GM21529 (cell line): ENCODE results near the gene PPP6R2.
"Not testable (repeated sequence)": the region's sequence is repeated elsewhere in the genome, so short reads cannot be mapped to it uniquely, and the experiment has no call there.

Experiments used
- ATAC-seq: cut with Tn5 transposase; IDR thresholded peaks from one replicate; pipeline ENCODE4 v1.9.1; 2021; ENCODE audit not compliant: unreplicated experiment

Gene PPP6R2

DNA sequence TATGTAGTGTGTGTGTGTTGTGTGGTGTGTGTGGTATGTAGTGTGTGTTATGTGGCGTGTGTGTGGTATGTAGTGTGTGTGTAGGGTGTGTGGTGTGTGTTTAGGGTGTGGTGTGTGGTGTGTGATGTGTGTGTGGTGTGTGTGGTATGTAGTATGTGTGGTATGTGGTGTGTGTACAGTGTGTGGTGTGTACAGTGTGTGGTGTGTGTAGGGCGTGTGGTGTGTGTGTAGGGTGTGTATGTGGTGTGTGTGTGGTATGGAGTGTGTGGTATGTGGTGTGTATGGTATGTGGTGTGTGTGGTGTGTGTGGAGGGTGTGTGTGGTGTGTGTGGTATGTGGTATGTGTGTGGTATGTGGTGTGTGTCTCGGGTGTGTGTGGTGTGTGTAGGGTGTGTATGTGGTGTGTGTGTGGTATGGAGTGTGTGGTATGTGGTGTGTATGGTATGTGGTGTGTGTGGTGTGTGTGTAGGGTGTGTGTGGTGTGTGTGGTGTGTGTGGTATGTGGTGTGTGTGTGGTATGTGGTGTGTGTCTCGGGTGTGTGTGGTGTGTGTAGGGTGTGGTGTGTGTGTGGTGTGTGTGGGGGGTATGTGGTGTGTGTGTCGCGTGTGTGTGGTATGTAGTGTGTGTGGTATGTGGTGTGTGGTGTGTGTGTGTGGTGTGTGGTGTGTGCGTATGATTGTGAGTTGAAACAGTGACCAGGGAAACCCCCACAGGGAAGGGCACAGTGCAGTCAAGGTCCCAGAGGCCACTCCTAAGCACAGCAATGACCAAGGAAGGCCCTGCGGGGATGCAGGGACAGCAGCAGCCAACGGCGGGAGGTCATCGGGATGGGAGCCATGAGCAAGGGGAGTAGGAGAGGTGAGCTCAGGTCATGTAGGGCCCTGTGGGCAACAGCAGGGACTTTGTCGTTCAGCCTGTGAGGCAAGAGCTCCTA, 2.9 kb upstream of the PPP6R2 start:
- ATAC-seq: no peak

DNA sequence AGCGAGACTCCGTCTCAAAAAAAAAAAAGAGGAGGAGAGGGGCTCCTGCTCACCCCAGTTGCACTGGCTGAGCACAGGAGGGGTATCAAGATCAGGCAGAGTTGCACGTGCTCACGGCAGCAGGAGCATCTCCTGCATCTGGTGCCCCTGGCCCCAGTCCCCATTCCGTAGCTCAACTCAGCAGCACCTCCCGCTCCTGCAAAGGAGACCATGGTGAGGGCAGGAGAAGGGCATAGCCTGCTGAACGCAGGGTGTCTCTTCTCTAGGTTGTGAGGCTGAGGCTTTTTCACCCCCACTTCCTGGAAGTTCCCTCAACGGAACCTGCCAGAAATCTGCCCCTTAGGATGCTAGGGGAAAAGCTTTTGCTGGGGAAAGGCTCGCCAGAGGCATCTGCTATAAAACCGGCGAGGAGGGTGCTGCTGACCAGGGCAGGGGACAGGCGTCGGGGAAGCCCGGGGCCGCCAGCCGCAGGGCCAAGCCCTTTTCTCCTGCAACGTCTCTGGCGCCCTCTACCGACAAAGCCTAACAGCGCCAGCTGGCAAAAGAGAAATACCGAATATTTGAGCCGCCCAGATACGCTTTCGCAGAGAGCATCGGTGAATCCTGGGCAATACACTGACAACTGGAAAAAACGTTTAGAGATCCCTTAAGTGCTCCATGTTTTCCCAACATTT, 1.0 kb upstream of the PPP6R2 start:
- peak; percentile 64 for ATAC-seq

DNA sequence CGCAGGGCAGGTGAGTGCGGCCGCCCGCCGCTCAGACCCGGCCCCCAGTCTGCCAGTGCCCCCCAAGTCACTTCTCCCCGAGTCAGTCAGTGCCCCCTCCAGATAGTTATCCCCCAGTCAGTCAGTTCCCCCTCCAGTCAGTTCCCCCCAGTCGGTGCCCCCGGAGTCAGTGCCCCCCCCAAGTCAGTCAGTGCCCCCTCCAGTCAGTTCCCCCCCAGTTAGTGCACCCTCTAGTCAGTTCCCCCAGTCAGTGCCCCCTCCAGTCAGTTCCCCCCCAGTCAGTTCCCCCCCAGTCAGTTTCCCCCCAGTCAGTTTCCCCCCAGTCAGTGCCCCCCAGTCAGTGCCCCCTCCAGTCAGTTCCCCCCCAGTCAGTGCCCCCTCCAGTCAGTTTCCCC, 411 bp downstream of the PPP6R2 start:
- ATAC-seq: no peak

DNA sequence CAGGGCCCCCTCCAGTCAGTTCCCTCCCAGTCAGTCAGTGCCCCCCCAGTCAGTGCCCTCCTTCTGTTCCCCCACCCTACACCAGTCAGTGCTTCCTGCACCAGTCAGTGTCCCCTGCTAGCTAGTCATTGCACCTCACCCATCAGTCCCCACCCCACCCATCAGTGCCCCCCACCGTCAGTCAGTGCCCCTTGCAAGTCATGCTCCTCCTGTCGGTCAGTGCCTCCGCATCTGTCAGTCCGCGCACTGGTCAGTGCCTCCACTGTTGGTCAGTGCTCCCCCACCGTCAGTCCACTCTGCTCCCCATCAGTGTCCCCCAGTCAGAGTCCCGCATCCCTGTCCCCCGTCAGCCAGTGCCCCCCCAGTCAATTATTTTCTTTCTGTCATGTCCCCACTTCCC, 3.3 kb downstream of the PPP6R2 start:
- no peak for ATAC-seq

DNA sequence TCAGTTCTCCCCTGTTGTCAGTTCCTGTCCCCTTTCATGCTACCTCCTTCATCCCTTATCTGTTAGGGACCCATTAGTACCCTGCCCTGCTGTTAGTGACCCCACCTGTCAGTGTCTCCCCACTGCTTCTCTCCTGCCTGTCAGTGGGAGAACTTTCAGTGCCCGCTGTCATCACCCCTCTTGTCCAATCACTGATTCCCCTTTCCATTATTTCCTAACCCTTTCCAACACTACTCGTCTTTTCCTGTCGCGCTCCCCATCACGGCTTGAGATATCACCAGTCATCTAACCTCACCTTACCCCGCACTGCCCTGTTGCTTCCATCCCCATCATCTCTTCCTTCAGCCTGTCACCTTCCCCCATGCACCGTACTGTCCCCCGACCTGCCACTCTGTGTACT, 4.0 kb downstream of the PPP6R2 start:
- no peak for ATAC-seq

DNA sequence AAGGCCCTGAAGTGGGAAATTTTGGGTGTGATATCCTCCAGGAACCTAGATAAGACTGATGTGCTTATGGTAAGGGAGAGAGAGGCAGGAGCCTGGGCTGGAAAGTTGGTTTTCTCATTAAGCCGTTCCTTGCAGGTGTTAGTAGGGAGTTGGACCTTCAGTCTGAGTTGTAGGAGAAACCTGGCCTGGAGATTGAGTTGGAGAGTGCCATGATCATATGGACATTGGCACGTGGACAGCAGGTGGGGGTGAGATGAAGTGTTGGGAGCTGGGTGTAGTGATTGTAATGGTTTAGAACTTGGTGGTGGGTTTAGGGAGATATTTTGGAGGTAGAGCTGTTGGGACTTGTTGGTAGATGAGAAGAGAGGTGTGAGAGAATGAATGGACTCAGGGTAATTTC, 4.9 kb downstream of the PPP6R2 start:
- ATAC-seq: no peak

DNA sequence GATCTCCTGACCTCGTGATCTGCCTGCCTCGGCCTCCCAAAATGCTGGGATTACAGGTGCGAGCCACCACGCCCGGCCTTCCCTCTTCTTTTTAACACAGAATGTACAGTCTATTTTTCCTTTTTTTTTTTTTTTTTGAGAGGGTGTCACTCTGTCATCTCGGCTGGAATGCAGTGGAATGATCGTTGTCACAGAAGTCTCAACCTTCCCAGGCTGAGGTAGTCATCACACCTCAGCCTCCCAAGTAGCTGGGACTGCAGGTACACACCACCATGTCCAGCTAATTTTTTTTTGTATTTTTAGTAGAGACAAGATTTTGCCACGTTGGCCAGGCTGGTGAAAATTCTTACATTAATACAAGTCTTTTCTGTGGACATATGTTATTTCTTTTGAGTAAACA, 13.1 kb downstream of the PPP6R2 start:
- ATAC-seq: no peak

DNA sequence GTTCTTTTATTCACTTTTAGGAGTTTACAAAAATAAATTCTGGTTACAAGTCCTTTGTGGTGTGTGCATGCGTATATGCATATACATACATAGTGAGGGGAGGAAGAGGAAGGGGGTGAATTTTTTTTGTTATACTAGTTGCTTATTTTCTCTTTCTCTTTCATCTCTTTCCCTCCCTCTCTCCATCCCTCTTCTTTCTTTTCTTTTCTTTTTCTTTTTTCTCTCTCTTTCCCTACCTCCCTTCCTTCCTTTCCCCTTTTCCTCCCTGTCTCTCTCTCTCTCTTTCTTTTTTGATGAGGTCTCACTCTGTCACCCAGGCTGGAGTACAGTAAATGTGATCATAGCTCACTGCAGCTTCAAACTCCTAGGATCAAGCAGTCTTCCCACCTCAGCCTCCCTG, 14.1 kb downstream of the PPP6R2 start:
- no peak for ATAC-seq

DNA sequence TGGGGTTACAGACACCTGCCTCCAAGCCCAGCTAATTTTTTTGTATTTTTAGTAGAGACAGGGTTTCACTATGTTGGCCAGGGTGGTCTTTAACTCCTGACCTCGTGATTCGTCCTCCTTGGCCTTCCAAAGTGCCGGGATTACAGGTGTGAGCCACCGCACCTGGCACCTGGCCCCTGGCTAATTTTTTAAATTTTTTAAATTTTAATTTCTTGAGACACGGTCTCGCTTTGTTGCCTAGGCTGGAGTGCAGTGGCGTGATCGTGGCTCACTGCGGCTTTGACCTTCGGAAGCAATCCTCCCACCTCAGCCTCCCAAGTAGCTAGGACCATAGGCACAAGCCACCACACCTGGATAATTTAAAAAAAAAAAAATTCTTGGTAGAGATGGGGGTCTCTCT, 14.6 kb downstream of the PPP6R2 start:
- ATAC-seq: no peak

DNA sequence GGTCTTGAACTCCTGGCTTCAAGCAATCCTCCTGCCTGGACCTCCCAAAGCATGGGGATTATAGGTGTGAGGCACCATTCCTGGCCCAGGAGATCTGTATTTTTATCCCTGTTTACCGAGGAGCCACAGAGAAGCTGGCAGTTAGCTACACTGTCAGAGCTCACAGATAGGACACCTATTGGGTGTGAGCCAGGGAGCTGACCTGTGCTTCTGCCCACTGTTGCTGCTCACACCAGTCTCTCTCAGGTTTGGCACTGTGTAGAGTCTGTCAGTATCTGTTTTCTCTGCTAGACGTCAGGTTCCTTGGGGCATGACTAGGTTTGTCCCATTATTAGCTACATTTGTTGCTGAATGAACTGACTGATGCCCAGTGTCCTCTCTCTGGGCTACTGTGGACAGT, 17.5 kb downstream of the PPP6R2 start:
- no peak for ATAC-seq

DNA sequence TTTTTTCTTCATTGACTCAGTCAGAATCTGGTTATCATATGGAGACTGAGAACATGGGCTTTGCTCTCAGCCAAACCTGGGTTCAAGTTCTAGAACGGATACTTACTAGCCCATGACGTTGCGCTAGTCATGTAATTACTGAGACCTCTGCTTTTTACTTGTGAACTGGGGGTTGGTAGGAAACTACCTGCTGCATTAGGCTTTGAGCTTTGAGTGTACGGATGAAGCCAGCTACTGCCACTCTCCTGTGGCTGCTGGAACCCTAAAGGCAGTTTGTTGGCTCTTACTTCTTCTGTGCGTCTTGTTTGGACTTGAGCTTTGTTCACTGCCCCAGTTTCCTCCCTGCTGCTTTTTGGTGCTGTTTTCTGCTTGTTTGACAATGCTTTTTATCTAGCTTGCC, 18.1 kb downstream of the PPP6R2 start:
- no peak for ATAC-seq

DNA sequence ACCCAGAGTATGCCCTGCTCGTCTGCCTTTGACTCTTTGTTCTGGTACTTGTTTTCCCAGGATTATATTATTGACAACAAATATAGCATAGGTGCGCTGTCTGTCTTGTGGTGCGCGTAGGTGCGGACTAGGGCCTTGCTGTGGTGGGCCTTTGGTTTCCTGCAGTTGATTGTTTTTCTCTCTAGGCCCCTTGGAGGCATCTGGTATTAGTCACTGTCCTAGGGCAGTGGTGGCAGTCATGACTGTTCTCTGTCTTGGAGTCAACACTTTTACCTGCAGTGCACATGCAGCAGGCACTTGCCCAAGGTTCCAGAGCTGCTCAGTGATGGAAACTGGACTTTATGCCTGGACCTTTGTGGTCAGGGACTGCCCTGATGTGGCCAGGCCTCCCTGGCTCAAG, 18.6 kb downstream of the PPP6R2 start:
- no peak for ATAC-seq

DNA sequence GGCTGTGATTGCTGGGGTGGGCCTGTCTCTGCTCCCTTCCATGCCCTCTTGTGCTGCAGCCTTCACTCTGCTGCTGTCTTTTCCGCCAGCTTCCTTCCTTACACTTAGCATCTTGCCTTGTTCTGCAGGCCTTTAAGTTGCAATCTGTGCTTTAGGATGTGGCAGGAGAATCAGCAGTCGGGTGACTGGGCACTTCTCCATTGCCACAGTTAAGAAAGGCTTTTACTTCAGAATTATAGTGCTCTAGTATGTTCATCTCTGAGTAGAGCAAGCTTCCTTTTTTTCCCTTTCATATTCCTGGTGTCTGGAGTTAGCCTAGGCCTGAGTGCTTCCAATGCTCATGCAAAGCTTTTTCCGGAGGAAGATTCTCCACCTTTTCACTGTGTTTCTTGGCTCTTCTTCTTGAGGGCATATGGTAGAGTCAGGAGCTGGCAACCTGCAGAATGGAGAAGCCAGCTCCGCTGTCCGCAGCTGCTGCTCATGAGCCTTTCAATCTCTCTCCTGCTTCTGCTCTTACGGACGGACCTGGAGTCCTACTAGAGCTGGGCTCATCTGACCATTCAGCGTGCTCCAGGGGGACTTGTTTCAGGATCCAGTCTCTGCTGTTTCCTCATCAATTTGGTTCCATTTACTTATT, 20.2 kb downstream of the PPP6R2 start:
- ATAC-seq: no peak

DNA sequence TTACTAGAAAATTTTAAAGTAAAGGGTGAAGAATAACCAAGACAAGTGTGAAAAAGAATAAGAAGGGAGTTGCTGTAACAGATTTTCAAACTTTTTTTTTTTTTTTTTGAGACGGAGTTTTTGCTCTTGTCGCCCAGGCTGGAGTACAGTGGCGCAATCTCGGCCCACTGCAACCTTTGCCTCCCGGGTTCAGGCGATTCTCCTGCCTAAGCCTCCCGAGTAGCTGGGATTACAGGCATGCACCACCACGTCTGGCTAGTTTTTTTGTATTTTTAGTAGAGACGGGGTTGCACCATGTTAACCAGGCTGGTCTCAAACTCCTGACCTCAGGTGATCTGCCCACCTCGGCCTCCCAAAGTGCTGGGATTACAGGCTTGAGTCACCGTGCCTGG, 20.7 kb downstream of the PPP6R2 start:
- ATAC-seq: not testable (repeated sequence)

DNA sequence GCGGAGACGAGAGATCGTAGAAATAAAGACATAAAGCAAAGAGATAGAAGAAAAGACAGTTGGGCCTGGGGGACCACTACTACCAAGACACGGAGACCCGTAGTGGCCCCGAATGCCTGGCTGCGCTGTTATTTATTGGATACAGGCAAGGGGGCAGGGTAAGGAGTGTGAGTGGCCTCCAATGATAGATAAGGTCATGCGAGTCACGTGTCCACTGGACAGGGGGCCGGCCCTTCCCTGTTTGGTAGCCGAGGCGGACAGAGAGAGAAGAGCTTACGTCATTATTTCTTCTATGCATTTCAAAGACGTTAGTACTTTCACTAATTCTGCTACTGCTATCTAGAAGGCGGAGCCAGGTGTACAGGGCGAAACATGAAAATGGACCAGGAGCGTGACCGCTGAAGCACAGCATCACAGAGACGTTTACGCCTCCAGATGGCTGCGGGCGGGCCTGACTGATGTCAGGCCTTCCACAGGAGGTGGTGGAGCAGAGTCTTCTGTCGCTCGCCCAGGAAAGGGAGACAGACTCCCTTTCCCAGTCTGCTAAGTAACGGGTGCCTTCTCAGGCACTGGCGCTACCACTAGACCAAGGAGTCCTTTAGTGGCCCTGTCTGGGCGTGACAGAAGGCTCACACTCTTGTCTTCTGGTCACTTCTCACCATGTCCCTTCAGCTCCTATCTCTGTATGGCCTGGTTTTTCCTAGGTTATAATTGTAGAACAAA, 24.8 kb downstream of the PPP6R2 start:
- no peak for ATAC-seq

DNA sequence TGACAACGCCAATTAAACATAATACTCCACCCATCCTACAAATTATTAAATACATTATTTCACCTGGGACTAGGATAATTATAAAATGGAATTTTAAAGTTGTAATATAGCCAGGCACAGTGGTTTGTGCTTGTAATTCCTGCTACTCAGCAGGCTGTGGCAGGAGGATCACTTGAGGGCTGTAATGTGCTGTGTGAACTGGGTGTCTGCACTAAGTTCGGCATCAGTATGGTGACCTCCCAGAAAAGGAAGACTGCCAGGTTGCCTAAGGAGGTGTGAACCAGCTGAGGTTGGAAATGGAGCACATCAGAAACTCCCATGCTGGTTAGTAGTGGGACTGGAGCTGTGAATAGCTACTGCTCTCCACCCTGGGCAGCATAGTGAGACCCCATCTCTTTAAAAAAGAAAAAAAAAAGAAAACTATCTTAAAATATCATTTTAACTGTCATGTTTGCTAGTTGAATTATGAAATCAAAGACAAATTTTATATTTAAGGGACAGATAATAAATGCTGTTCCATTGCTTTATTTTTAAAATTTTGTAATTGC, 28.0 kb downstream of the PPP6R2 start:
- ATAC-seq: no peak

DNA sequence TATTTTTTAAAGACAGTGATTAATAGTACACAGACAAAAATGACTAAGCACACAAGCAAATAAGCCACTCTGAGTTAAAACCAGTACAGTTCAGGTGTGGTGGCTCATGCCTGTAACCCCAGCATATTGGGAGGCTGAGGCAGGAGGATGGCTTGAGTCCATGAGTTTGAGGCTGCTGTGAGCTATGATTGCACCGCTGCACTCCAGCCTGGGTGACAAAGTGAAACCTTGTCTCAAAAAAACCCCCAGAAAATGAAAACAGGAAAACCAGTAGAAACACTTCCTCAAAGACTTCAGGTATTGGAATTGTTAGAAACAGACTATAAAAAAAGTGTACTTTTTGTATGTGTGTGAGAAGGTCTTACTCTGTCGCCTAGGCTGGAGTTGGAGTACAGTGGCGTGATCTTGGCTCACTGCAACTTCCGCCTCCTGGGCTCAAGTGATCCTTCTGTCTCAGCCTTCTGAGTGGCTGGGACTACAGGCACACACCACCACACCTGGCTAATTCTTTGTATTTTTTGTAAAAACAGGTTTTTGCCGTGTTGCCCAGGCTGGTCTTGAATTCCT, 33.0 kb downstream of the PPP6R2 start:
- ATAC-seq: no peak

DNA sequence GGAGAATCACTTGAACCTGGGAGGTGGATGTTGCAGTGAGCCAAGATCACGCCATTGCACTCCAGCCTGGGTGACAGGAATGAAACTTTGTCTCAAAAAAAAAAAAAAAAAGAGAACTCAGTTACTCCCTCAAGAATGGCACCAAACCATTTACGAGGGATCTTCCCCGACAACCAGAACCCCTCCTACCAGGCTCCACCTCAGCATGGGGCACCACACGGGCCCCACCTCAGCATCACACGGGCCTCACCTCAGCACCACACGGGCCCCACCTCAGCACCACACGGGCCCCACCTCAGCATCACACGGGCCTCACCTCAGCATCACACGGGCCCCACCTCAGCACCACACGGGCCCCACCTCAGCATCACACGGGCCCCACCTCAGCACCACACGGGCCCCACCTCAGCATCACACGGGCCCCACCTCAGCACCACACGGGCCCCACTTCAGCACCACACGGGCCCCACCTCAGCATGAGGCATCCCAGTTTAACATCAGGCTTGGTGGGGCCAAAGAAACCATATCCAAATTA, 38.0 kb downstream of the PPP6R2 start:
- ATAC-seq: not testable (repeated sequence)

DNA sequence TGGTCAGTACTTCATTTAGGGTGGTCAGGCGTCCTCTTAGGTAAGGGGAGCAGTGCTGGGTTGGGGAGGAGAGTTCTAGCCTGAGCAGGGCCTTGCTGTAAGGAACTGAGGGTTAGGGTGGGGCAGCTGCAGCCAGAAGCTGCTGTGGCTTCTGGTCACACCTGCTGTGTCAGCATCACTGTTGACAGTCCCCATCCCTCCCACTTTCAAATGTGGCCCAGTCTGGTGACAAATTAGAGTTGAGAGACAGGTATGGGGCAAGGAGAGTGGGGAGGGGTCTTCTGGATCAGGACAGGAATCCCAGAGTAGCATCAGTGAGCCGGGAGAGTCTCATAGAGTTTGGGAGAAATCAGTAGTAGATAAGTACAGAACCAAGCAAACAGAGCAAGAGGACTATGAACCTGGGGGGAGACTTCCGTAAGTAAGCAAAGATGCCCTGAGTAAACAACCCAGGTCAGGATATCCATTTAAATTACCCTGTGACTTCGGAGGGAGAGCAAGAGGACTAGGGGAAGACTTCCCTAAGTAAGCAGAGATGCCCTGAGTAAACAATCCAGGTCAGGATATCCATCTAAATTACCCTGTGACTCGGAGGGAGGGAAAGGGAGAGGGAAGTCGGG, 53.7 kb downstream of the PPP6R2 start:
- ATAC-seq: no peak
